HUES48 (cell line): ENCODE results near the gene EIF4E1B.

Experiments used
- H3K27ac ChIP-seq: one replicate; pipeline ENCODE4 v1.7.0; 2013; ENCODE audit warnings: low read depth, low read length, inconsistent platforms
- H3K27me3 ChIP-seq: 2 replicates; pipeline ENCODE4 v1.6.1; 2013; ENCODE audit warnings: mild to moderate bottlenecking, low read length; ENCODE audit not compliant: control insufficient read depth, insufficient read depth
- H3K36me3 ChIP-seq: 2 replicates; pipeline ENCODE4 v1.6.1; 2013; ENCODE audit warnings: low read length; ENCODE audit not compliant: control insufficient read depth, insufficient read depth
- H3K4me1 ChIP-seq: 2 replicates; pipeline ENCODE4 v1.6.1; 2013; ENCODE audit warnings: mild to moderate bottlenecking, low read length; ENCODE audit not compliant: control insufficient read depth, insufficient read depth
- H3K4me3 ChIP-seq: 2 replicates; pipeline ENCODE4 v1.5.1; 2013; ENCODE audit warnings: mild to moderate bottlenecking, low read depth, low read length
- H3K9ac ChIP-seq: 2 replicates; pipeline ENCODE4 v1.6.1; 2013; ENCODE audit warnings: mild to moderate bottlenecking, low read depth, low read length, moderate library complexity
- H3K9me3 ChIP-seq: 2 replicates; pipeline ENCODE4 v1.6.1; 2013; ENCODE audit warnings: low read length; ENCODE audit not compliant: control insufficient read depth, insufficient read depth

EIF4E1B gene

GRCh38 chr5:176665517-176665916 lies 35.0 kb downstream of the EIF4E1B start:
- Histone ChIP-seq H3K9ac (no peak overlapping the region), H3K27me3 (no peaks in the 10 kb centered on the region), H3K36me3 (no peaks in the 10 kb centered on the region), H3K9me3 (no peaks in the 10 kb centered on the region), H3K4me3 (no peak overlapping the region), H3K27ac (no peak overlapping the region), H3K4me1 (peaks cover 8% of the 10 kb centered on the region; the same call in 1 of the 2 replicates)

GRCh38 chr5:176667637-176668036 lies 37.2 kb downstream of the EIF4E1B start:
- no peak overlapping the region for H3K4me3 ChIP-seq
- H3K27me3 ChIP-seq = no peaks in the 10 kb centered on the region
- H3K27ac ChIP-seq = no peak overlapping the region
- H3K4me1 ChIP-seq = peaks cover 19% of the 10 kb centered on the region; the same call in 1 of the 2 replicates
- no peaks in the 10 kb centered on the region for H3K36me3 ChIP-seq
- no peak overlapping the region for H3K9ac ChIP-seq
- H3K9me3 ChIP-seq = no peaks in the 10 kb centered on the region

GRCh38 chr5:176670449-176670848 lies 40.0 kb downstream of the EIF4E1B start:
- Histone ChIP-seq H3K4me1 (peaks cover 13% of the 10 kb centered on the region; the same call in 1 of the 2 replicates), H3K9ac (no peak overlapping the region), H3K4me3 (no peak overlapping the region), H3K9me3 (no peaks in the 10 kb centered on the region), H3K27me3 (no peaks in the 10 kb centered on the region), H3K36me3 (no peaks in the 10 kb centered on the region), H3K27ac (no peak overlapping the region)

- no peak overlapping the region for H3K27ac ChIP-seq
- no peaks in the 10 kb centered on the region for H3K9me3 ChIP-seq
- peaks cover 14% of the 10 kb centered on the region; the same call in 1 of the 2 replicates for H3K4me1 ChIP-seq
- H3K4me3 ChIP-seq = no peak overlapping the region
- H3K36me3 ChIP-seq = no peaks in the 10 kb centered on the region
- H3K27me3 ChIP-seq = no peaks in the 10 kb centered on the region
- H3K9ac ChIP-seq = no peak overlapping the region
Measured at GRCh38 chr5:176671399-176671798, 40.9 kb downstream of the EIF4E1B start.

- H3K4me1 ChIP-seq = peaks cover 14% of the 10 kb centered on the region; the same call in 1 of the 2 replicates
- no peaks in the 10 kb centered on the region for H3K27me3 ChIP-seq
- H3K9ac ChIP-seq = no peak overlapping the region
- no peak overlapping the region for H3K4me3 ChIP-seq
- H3K36me3 ChIP-seq = no peaks in the 10 kb centered on the region
- no peak overlapping the region for H3K27ac ChIP-seq
- no peaks in the 10 kb centered on the region for H3K9me3 ChIP-seq
Measured at GRCh38 chr5:176671890-176672747, 41.6 kb downstream of the EIF4E1B start.

- Histone ChIP-seq H3K4me1 (peaks cover 14% of the 10 kb centered on the region; the same call in 1 of the 2 replicates), H3K36me3 (no peaks in the 10 kb centered on the region), H3K27ac (no peak overlapping the region), H3K27me3 (peaks cover 7% of the 10 kb centered on the region), H3K9ac (no peak overlapping the region), H3K9me3 (no peaks in the 10 kb centered on the region), H3K4me3 (no peak overlapping the region)
Measured at GRCh38 chr5:176673651-176674583, 43.4 kb downstream of the EIF4E1B start.

- no peaks in the 10 kb centered on the region for H3K36me3 ChIP-seq
- H3K4me1 ChIP-seq = peaks cover 14% of the 10 kb centered on the region; the same call in 1 of the 2 replicates
- peaks cover 15% of the 10 kb centered on the region for H3K27me3 ChIP-seq
- H3K4me3 ChIP-seq = no peak overlapping the region
- H3K27ac ChIP-seq = no peak overlapping the region
- no peaks in the 10 kb centered on the region for H3K9me3 ChIP-seq
- no peak overlapping the region for H3K9ac ChIP-seq
Measured at GRCh38 chr5:176674799-176675198, 44.3 kb downstream of the EIF4E1B start.

GRCh38 chr5:176675676-176676360 lies 45.3 kb downstream of the EIF4E1B start:
- Histone ChIP-seq H3K36me3 (no peaks in the 10 kb centered on the region), H3K27ac (no peak overlapping the region), H3K4me1 (peaks cover 14% of the 10 kb centered on the region; the same call in 1 of the 2 replicates), H3K9me3 (no peaks in the 10 kb centered on the region), H3K4me3 (no peak overlapping the region), H3K27me3 (peaks cover 26% of the 10 kb centered on the region), H3K9ac (no peak overlapping the region)

GRCh38 chr5:176676361-176676824 lies 45.9 kb downstream of the EIF4E1B start:
- Histone ChIP-seq H3K36me3 (no peaks in the 10 kb centered on the region), H3K4me3 (no peak overlapping the region), H3K27me3 (peaks cover 28% of the 10 kb centered on the region), H3K27ac (no peak overlapping the region), H3K9ac (no peak overlapping the region), H3K9me3 (no peaks in the 10 kb centered on the region), H3K4me1 (peaks cover 13% of the 10 kb centered on the region; the same call in 1 of the 2 replicates)

- H3K9ac ChIP-seq = no peak overlapping the region
- no peak overlapping the region for H3K27ac ChIP-seq
- H3K36me3 ChIP-seq = no peaks in the 10 kb centered on the region
- no peaks in the 10 kb centered on the region for H3K9me3 ChIP-seq
- no peak overlapping the region for H3K4me3 ChIP-seq
- peaks cover 5% of the 10 kb centered on the region; the same call in 1 of the 2 replicates for H3K4me1 ChIP-seq
- H3K27me3 ChIP-seq = peaks cover 28% of the 10 kb centered on the region
Measured at GRCh38 chr5:176677209-176677939, 46.9 kb downstream of the EIF4E1B start.
